GM19467 (cell line): ENCODE data around the gene SLC47A2.
"Not testable (repeated sequence)": the region's sequence is repeated elsewhere in the genome, so short reads cannot be mapped to it uniquely, and the experiment has no call there.

Experiments used
- ATAC-seq: cut with Tn5 transposase; IDR thresholded peaks from one replicate; pipeline ENCODE4 v1.9.1; 2021; ENCODE audit warnings: mild to moderate bottlenecking, moderate library complexity; ENCODE audit not compliant: unreplicated experiment

SLC47A2 gene

DNA sequence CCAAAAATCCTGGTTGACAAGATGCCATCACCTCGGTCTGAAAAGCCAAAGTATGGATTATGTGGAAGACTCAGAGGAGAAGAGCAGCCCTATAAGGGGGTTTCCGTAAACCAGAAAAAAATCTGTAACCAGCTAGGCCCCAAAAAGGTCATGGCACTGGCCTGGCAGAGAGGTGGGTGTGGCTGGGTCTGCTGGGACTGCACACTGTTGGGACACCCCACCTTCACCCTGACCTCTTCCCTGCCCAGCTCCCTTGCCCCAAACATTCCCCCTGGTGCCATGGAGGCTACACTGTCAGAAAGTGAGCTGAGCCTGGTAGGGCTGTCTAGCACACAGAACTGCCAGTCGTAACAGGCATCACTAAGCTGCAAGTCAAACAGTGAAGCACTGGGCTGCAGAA lies 6.5 kb downstream of the SLC47A2 start:
- no peak for ATAC-seq

DNA sequence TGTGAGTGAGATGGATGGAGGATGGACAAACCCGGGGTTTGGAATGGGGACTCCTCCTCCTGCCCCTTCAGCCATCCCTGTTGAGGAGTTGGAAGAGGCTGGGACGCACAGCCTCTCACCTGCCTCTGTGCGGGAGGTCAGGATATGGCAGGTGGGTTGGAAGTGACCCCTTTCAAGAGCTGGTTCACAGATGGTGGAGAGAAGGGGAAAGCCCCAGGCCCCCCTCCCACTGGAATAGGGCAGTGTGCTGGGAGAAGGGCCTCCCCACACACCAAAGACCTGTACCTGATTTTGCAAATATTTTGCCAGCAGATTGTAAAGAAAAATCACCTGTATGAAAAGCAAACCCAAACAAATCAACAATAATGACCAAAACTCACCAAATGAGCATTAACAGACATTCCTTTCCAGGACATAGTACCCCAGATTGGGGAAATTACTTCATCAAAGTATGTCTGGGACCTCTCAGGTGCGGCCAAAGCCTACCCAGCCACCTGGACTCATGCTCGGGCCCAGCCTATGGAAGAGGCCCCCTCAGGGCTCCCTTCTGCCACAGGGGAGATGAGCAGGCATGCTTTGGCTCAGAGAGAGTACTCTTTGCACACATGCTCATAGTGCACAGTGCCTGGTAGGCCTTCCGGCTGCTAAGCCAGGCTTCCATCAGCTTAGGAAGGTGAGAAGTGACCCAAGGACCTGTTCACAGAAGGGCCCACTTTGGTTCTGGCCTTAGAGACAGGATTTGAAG lies 7.8 kb downstream of the SLC47A2 start:
- no peak for ATAC-seq

DNA sequence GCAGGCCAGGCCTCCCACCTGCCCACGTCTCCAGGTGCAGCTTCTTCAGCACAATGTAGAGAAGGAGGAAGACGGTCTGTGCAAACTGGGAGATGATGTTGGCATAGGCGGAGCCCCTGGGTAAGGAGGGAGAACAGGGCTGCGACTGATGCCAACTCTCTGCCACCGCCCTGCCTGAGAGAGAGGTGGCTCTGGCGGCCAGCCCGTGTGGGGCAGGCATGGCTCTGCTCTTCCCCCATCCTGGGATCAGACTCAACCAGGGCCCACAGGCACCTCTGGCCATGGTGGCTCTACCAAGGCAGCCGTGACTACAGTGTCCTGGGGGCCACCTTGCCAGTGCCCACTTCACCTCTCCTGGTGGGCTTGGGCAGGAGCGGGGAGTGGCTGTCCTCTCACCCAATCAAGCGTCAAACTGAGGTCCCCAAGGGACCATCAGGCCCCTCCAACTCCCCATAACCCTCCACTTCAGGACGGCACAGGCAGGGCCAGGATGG lies 8.6 kb downstream of the SLC47A2 start:
- ATAC-seq: no peak

DNA sequence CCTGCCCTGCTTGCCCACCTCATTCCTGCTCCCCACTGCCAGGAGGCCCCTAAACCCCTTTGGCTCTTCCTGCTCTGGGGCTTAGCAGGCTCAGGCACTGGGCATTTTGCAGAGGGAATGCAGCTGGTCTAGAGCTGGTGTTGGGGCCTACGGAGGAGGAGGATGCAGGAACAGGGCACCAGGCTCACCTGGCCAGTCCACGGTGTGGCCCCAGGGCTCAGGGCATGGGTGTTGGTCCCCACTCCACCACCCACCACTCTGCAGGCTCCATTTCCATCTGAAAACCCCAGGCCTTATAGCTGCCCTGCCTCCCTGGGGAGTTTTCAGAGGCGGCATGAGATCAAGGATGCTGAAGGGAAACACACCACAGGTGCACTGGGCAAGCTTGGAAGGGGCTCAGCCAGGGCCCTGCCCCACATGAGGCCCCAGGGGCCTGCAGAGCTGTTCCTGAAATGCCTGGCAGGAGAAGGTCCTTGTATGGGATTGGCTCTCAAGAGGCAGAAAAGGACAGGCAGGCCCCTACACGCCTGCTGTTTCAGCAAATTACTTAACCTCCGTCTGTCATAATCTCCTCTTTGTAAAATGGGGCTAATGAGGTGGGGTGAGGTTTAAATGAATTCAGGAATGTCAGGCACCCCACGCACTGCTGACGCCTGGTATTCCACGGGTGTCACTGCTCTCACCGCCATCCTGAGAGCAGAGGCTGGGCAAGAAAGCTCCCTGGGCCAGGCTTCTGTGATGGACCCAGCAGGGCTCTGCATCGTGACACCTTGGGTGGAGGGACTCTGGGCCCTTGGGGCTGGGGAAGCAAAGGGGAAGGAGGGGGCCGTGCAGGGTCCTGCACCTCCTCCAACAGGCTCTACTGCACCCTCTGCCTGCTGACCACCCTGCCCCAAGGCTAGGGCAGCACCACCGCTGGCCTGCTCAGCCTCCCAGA lies 9.3 kb downstream of the SLC47A2 start:
- no peak for ATAC-seq

DNA sequence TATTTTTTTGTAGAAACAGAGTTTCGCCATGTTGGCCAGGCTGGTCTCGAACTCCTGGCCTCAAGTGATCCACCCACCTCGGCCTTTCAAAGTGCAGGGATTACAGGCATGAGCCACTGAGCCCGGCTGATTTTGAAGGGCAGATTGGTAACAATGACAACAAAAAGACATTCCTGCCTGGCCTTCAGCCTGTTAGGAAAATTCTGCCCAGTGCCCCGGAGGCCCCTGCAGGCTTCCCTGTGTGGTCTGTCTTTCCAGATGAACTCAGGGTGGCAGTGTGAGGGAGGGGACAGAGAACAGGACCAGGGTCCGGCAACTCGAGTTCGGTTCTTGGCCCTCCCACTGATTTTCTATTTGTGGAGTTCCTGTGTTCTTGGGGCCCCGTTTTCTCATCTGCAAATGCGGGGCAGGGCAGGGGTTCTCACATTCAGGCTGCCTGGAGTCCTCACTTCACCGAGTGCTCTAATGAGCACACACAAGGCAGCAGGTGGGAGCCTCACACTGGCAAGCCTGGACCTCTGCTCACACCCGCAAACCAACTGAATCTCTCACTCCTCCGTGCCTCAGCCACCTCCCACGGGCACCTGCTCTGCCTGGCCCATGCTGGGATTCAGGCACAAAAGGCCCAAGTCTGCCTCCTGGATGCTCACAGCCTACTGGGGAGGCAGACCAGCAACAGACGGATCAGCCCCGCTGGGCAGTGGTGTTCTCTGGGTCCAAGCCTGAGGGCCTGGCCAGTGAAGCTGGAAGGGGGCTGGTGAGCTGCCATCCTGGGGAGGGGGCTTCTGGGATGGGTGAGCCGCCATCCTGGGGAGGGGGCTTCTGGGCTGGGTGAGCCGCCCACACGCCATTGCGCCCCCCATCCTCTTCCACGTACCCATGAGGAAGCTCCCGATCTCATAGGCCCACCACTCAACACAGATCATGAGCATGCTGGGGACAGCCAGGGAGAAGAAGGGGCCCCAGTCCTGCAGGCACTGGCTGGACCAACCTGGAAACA lies 10.3 kb downstream of the SLC47A2 start:
- ATAC-seq: no peak

DNA sequence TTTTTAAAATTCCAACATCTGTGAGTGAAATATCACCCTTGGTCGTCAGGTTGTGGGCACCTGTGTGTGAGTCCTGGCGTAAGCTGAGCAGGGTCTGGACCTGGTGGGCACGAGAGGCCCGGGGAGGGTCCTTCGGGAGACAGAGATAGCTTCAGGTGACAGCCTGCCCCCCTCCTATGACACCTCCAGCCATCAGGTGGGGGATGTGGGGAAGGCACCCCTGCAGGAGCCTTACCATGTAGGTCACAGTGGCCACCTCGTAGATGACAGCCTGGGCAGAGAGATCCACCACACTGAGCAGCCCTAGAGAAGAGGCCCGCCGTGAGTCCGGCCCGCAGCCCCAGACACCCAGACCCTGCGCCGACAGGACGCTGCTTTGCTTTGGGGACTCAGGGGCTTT lies 11.2 kb downstream of the SLC47A2 start:
- no peak for ATAC-seq

DNA sequence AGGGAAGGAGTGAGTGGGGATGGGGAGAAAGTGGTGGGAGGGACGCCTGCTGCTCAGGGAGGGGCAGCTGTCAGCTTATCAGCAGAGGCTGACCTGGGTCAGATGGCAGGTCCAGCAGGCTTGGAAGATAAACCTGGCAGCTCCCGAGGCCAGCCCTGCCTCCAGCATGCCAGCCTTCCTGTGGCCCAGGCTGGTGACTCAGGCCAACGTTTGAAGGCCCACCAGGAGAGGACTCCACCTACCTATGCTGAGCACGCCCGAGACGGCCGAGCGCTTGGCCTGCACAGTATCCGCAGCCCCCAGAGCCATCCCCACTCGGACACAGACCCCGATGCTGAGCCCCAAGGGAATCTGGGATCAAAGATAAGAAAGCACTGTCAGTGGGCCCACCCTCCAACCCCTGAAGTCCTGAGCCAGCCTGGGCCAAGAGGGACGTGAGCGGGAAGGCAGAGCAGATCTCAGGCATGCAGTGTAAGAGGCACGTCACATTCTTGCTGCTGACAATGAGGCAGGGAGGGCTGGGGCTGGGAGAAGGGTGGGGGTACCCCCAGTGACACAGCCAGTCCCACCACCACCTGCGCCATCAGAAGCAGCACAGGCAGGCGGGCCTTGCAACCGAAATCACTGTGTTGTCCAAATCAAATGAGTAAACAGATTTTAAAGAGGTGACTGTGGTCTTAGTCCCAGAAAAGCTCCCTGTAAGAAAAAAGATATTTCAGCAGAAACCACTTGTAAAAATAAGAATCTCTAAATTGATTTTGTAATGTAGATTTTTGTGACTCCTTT lies 12.4 kb downstream of the SLC47A2 start:
- no peak for ATAC-seq

DNA sequence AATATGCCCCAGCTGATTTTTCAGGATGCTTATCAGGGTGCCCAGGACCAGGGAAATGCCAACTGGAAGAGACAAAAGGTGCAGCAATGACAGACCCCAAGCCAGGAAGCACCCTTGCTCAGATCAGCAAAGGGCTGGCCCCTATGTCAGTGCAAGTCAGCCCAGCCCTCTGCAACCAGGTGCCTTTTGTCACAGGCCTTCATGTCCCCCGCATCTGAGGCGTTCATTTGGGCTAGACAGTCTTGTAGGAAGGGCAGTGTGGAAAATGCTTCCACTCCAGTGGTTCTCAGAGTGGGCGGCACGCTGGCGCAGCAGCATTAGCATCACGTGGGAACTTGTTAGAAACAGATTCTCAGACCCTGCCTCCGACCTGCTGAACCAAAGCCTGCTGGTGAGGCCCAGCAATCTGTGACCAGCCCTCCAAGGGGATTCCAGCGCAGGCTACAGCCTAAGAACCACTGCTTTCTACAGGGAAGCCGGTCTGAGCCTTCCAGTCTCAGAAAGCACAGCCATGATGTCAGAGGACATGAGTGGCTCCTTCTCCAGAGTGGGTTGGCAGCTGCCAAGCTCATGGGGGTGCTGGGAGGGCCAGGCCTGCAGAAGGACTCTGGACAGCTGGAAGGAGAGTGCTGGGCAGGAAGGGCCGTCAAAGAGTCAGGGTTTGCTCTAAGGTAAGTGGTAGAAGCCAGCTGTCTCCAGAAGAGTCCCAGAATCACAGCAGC lies 13.1 kb downstream of the SLC47A2 start:
- ATAC-seq: no peak

DNA sequence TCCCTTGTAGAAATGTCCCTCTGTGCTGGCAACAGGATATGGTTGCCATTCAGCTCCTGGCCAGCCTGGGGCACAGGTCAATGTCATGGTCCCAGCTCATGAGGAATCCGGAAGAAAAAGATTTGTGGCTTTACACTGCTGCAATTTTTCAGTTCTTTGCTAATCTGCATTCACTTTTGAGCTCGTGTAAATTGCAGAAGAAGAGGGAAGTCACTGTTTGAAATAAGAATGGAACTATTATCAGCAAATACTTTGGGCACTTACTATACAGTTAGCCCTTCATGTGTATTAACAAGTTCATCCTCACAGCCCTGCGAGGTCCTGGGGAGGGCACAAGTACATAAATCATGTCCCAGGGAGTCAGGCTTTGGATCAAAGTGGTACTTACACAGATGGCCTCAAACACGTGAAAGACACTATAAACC lies 14.2 kb downstream of the SLC47A2 start:
- no peak for ATAC-seq

DNA sequence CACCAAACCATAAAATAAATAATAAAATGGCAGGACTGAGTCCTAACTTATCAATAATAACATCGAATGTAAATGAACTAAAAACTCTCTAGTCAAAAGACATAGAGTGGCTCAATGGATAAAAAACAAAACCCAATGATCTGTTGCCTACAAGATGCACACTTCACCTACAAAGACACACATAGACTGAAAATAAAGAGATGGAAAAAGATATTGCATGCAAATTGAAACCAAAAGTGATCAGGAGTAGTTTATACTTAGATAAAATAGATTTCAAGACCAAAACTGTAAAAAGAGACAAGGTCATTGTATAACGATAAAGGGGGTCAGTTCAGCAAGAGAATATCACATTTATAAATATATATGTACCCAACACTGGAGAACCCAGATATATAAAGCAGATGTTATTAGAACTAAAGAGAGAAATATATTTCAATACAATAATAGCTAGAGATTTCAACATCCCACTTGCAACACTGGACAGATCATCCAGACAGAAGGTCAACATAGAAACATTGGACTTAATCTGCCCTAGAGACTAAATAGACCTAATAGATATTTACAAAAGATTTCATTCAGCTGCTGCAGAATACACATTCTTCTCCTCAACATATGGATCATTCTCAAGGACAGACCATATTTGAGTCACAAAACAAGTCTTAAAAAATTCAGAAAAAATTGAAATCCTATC lies 29.8 kb downstream of the SLC47A2 start:
- no peak for ATAC-seq

DNA sequence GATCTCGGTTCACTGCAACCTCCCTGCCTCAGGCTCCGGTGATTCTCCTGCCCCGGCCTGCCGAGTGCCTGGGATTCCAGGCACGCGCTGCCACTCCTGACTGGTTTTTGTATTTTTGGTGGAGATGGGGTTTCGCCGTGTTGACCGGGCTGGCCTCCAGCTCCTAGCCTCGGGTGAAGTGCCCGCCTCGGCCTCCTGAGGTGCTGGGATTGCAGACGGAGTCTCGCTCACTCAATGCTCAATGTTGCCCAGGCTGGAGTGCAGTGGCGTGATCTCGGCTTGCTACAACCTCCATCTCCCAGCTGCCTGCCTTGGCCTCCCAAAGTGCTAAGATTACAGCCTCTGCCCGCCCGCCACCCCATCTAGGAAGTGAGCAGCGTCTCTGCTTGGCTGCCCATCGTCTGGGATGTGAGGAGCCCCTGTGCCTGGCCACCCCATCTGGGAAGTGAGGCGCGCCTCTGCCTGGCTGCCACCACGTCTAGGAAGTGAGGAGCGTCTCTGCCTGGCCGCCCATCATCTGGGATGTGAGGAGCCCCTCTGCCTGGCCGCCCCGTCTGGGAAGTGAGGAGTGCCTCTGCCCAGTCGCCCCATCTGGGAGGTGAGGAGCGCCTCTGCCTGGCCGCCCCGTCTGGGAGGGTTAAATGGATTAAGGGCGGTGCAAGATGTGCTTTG lies 31.3 kb downstream of the SLC47A2 start:
- ATAC-seq: not testable (repeated sequence)

DNA sequence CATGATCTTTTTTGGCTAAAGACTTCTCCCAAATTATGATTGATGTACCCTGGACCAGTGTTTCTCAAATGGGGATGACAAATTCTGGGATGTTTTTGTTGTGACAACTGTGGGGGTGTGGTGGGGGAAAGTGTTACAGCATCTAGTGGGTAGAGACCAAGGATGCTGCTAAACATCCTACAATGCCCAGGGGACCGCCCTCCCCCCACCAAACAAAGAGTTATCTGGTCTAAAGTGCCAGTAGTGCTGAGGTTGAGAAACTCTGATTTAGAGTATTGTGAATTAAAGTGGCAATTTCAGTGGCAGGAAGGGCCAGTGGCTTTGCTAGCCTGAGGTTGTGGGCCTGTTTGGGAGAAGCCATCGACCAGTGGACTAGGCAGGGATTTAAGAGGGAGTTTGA lies 33.3 kb downstream of the SLC47A2 start:
- no peak for ATAC-seq

DNA sequence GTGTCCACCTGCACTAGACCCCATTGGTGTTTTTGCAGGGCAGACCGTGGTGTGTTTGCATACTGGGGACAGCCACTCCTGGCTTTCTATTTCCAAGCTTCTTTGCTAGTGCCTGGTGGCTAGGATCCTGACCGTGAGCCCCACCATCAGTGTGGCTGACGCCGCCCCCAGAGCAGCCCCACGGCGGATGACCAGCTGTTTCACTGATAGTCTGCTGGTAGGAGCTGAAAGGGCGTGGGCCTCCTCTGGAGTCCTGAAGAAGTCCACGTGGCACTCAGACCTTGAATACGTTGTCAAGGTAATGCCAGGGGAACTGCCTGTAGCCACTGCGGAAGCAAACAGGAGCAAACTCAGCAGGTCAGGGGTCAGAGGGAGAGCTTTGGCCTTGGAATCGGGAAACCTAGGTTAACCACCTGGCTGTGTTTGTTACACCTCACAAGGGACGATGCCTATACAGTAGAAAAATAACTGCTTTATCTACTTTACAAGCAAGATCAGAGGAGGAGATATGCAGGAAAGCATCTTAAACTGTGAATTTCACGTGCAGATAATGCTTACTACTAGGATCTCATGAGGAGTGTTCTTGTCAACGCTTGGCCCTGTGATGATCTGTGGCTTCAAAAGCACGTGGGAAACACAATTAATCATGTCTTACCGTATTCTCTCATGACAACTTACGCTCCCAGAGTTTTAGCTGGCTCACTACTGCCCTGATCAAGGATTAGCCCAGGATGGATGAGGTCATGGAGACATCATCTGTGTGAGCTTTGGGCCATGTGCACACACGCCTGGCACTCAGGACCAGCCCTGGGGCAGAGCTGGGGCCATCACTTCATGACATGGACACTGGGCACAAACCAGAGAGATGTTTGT lies 37.6 kb downstream of the SLC47A2 start:
- ATAC-seq: no peak

DNA sequence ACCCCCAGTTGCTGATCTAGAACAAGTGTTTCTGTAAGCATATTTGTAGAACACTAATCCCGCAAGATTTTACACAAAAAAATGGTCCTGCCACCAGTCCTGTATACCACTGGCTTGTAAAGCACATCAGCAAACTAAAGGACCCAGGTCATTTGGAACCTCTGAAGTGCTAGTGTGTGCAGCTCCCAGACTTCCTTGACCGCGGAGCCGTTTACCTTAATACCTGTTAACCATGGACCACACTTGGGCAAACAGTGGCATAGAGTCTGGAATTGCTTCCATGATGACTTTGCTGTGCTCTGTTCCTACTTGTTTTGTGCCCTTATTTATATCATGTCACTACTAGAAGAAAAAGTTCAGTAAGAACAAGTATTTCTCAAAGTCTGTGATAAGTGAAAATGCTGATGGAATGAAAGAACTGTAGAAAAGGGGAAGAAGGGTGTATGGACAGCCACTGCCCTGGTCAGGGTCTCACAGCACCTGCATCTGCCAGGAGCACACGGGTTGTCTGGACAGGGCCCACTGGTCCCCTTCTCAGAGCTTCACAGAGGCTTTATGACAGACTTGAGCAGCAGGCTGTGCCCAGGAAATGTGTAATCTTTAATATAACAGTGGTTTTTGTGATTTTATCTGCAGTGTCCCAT lies 38.5 kb downstream of the SLC47A2 start:
- no peak for ATAC-seq

DNA sequence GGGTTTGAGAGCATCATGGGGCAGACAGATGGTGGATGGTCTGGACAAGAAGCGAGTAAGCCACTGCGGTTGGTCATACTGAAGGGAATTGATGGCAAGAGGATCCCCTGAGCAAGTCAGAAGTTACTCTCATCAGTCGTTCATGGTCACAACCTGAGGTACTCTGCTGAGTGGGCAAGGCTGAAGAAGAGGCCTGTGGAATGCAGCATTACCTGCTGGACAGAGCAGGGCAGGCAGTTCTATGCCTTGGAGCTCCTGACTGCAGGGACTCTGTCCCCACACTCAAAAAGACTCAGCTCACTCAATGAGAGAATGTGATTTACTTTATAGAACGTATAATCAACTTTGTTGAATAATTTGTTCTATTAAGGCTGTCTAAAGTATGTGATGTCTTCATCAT lies 39.5 kb downstream of the SLC47A2 start:
- no peak for ATAC-seq

DNA sequence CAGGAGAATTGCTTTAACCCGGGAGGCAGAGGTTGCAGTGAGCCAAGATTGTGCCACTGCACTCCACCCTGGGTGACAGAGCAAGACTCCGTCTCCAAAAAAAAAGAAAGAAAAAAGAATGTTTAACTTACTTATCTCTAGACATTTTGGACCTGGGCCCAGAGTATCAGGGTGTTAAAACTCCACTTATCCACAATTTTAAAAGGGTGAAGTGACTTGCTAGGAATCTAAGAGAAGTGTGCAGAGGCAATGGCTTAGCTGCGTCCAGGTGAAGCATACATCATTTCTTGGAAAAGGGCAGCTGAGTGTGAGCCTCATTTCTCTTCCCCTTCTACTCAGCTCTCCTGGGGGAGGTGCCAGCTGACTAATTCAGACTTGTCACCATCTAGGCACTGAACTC lies 42.8 kb downstream of the SLC47A2 start:
- ATAC-seq: no peak
